Measurements from ENCODE around the gene WDR3.

Gene WDR3

GRCh38 chr1:117929343-117930172 lies at the start of gene WDR3, which contains the start of gene GDAP2:
TSS of gene WDR3 (plus strand) at chr1:117929739. CDS start at chr1:117933320, 3,581 bp downstream.
TSS of gene GDAP2 (minus strand) at chr1:117929621. CDS start at chr1:117920357, 9,264 bp downstream.
- H3K9ac ChIP-seq (ENCODE audit: low read length in 2 of 2): peak within 1 kb of the TSS; percentile 78 to 86
- peak within 1 kb of the TSS; percentile 58 for H3K27ac ChIP-seq (ENCODE audit: low read length)
- peaks cover 14% of the 10 kb centered on the region for H3K4me1 ChIP-seq (ENCODE audit: control insufficient read depth, insufficient read depth, low read length)
- no peaks in the 10 kb centered on the region for H3K27me3 ChIP-seq (ENCODE audit: control insufficient read depth in 1 of 2, insufficient read depth in 2 of 2, low read length in 2 of 2)
- no peaks in the 10 kb centered on the region for H3K9me3 ChIP-seq (ENCODE audit: control insufficient read depth in 2 of 2, low read length in 2 of 2)
- peaks cover 1 to 2% of the 10 kb centered on the region in 2 donors for H3K36me3 ChIP-seq (ENCODE audit: control insufficient read depth in 2 of 2, insufficient read depth in 2 of 2, low read length in 2 of 2)
- H3K4me3 ChIP-seq (ENCODE audit: low read length in 2 of 2): peak within 1 kb of the TSS; percentile 94 to 100

GRCh38 chr1:117883616-117884015 lies 45.9 kb upstream of the WDR3 start:
- Histone ChIP-seq H3K36me3 (ENCODE audit: control insufficient read depth in 2 of 2, insufficient read depth in 2 of 2, low read length in 2 of 2) (peaks cover 10 to 24% of the 10 kb centered on the region in 2 donors), H3K27me3 (ENCODE audit: control insufficient read depth in 1 of 2, insufficient read depth in 2 of 2, low read length in 2 of 2) (no peaks in the 10 kb centered on the region)

GRCh38 chr1:117886101-117886795 lies 43.3 kb upstream of the WDR3 start:
- Histone ChIP-seq H3K4me1 (ENCODE audit: control insufficient read depth, insufficient read depth, low read length) (no peaks in the 10 kb centered on the region), H3K9ac (ENCODE audit: low read length in 2 of 2) (no peak overlapping the region), H3K27ac (ENCODE audit: low read length) (no peak overlapping the region), H3K4me3 (ENCODE audit: low read length in 2 of 2) (no peak overlapping the region), H3K27me3 (ENCODE audit: control insufficient read depth in 1 of 2, insufficient read depth in 2 of 2, low read length in 2 of 2) (no peaks in the 10 kb centered on the region), H3K9me3 (ENCODE audit: control insufficient read depth in 2 of 2, low read length in 2 of 2) (no peaks in the 10 kb centered on the region), H3K36me3 (ENCODE audit: control insufficient read depth in 2 of 2, insufficient read depth in 2 of 2, low read length in 2 of 2) (peaks cover 4 to 7% of the 10 kb centered on the region in 2 donors)

More at GRCh38 chr1:117883616-117884015, 45.9 kb upstream of the WDR3 start:
- H3K27ac ChIP-seq (ENCODE audit: low read length): no peak overlapping the region
- no peaks in the 10 kb centered on the region for H3K9me3 ChIP-seq (ENCODE audit: control insufficient read depth in 2 of 2, low read length in 2 of 2)
- H3K9ac ChIP-seq (ENCODE audit: low read length in 2 of 2): no peak overlapping the region
- no peak overlapping the region for H3K4me3 ChIP-seq (ENCODE audit: low read length in 2 of 2)
- no peaks in the 10 kb centered on the region for H3K4me1 ChIP-seq (ENCODE audit: control insufficient read depth, insufficient read depth, low read length)

- Histone ChIP-seq H3K9me3 (ENCODE audit: control insufficient read depth in 2 of 2, low read length in 2 of 2) (no peaks in the 10 kb centered on the region), H3K4me3 (ENCODE audit: low read length in 2 of 2) (no peak overlapping the region), H3K4me1 (ENCODE audit: control insufficient read depth, insufficient read depth, low read length) (no peaks in the 10 kb centered on the region), H3K27me3 (ENCODE audit: control insufficient read depth in 1 of 2, insufficient read depth in 2 of 2, low read length in 2 of 2) (no peaks in the 10 kb centered on the region), H3K9ac (ENCODE audit: low read length in 2 of 2) (no peak overlapping the region), H3K36me3 (ENCODE audit: control insufficient read depth in 2 of 2, insufficient read depth in 2 of 2, low read length in 2 of 2) (no peaks in the 10 kb centered on the region), H3K27ac (ENCODE audit: low read length) (no peak overlapping the region)
Measured at GRCh38 chr1:117890452-117890851, 39.1 kb upstream of the WDR3 start.

- Histone ChIP-seq H3K36me3 (ENCODE audit: control insufficient read depth in 2 of 2, insufficient read depth in 2 of 2, low read length in 2 of 2) (peaks cover 0 to 14% of the 10 kb centered on the region in 2 donors), H3K4me1 (ENCODE audit: control insufficient read depth, insufficient read depth, low read length) (no peaks in the 10 kb centered on the region), H3K27me3 (ENCODE audit: control insufficient read depth in 1 of 2, insufficient read depth in 2 of 2, low read length in 2 of 2) (no peaks in the 10 kb centered on the region), H3K27ac (ENCODE audit: low read length) (no peak overlapping the region), H3K9ac (ENCODE audit: low read length in 2 of 2) (no peak overlapping the region), H3K9me3 (ENCODE audit: control insufficient read depth in 2 of 2, low read length in 2 of 2) (no peaks in the 10 kb centered on the region), H3K4me3 (ENCODE audit: low read length in 2 of 2) (no peak overlapping the region)
Measured at GRCh38 chr1:117892512-117892911, 37.0 kb upstream of the WDR3 start.

GRCh38 chr1:117894078-117894477 lies 35.5 kb upstream of the WDR3 start:
- Histone ChIP-seq H3K4me1 (ENCODE audit: control insufficient read depth, insufficient read depth, low read length) (no peaks in the 10 kb centered on the region), H3K36me3 (ENCODE audit: control insufficient read depth in 2 of 2, insufficient read depth in 2 of 2, low read length in 2 of 2) (peaks cover 5 to 25% of the 10 kb centered on the region in 2 donors), H3K27me3 (ENCODE audit: control insufficient read depth in 1 of 2, insufficient read depth in 2 of 2, low read length in 2 of 2) (no peaks in the 10 kb centered on the region), H3K4me3 (ENCODE audit: low read length in 2 of 2) (no peak overlapping the region), H3K9ac (ENCODE audit: low read length in 2 of 2) (no peak overlapping the region), H3K9me3 (ENCODE audit: control insufficient read depth in 2 of 2, low read length in 2 of 2) (no peaks in the 10 kb centered on the region), H3K27ac (ENCODE audit: low read length) (no peak overlapping the region)

GRCh38 chr1:117895482-117896114 lies 33.9 kb upstream of the WDR3 start:
- Histone ChIP-seq H3K27me3 (ENCODE audit: control insufficient read depth in 1 of 2, insufficient read depth in 2 of 2, low read length in 2 of 2) (no peaks in the 10 kb centered on the region), H3K4me1 (ENCODE audit: control insufficient read depth, insufficient read depth, low read length) (no peaks in the 10 kb centered on the region)

GRCh38 chr1:117897551-117897950 lies 32.0 kb upstream of the WDR3 start:
- no peaks in the 10 kb centered on the region for H3K9me3 ChIP-seq (ENCODE audit: control insufficient read depth in 2 of 2, low read length in 2 of 2)
- H3K36me3 ChIP-seq (ENCODE audit: control insufficient read depth in 2 of 2, insufficient read depth in 2 of 2, low read length in 2 of 2): peaks cover 9 to 31% of the 10 kb centered on the region in 2 donors
- no peaks in the 10 kb centered on the region for H3K4me1 ChIP-seq (ENCODE audit: control insufficient read depth, insufficient read depth, low read length)
- no peak overlapping the region for H3K27ac ChIP-seq (ENCODE audit: low read length)
- no peak overlapping the region for H3K9ac ChIP-seq (ENCODE audit: low read length in 2 of 2)
- no peaks in the 10 kb centered on the region for H3K27me3 ChIP-seq (ENCODE audit: control insufficient read depth in 1 of 2, insufficient read depth in 2 of 2, low read length in 2 of 2)
- H3K4me3 ChIP-seq (ENCODE audit: low read length in 2 of 2): no peak overlapping the region

More at GRCh38 chr1:117895482-117896114, 33.9 kb upstream of the WDR3 start:
- peaks cover 7 to 27% of the 10 kb centered on the region in 2 donors for H3K36me3 ChIP-seq (ENCODE audit: control insufficient read depth in 2 of 2, insufficient read depth in 2 of 2, low read length in 2 of 2)
- no peak overlapping the region for H3K4me3 ChIP-seq (ENCODE audit: low read length in 2 of 2)
- no peaks in the 10 kb centered on the region for H3K9me3 ChIP-seq (ENCODE audit: control insufficient read depth in 2 of 2, low read length in 2 of 2)
- no peak overlapping the region for H3K27ac ChIP-seq (ENCODE audit: low read length)
- H3K9ac ChIP-seq (ENCODE audit: low read length in 2 of 2): no peak overlapping the region

GRCh38 chr1:117899801-117900200 lies 29.7 kb upstream of the WDR3 start:
- no peaks in the 10 kb centered on the region for H3K4me1 ChIP-seq (ENCODE audit: control insufficient read depth, insufficient read depth, low read length)
- no peak overlapping the region for H3K4me3 ChIP-seq (ENCODE audit: low read length in 2 of 2)
- no peaks in the 10 kb centered on the region for H3K9me3 ChIP-seq (ENCODE audit: control insufficient read depth in 2 of 2, low read length in 2 of 2)
- no peak overlapping the region for H3K27ac ChIP-seq (ENCODE audit: low read length)
- peaks cover 17 to 36% of the 10 kb centered on the region in 2 donors for H3K36me3 ChIP-seq (ENCODE audit: control insufficient read depth in 2 of 2, insufficient read depth in 2 of 2, low read length in 2 of 2)
- no peaks in the 10 kb centered on the region for H3K27me3 ChIP-seq (ENCODE audit: control insufficient read depth in 1 of 2, insufficient read depth in 2 of 2, low read length in 2 of 2)
- no peak overlapping the region for H3K9ac ChIP-seq (ENCODE audit: low read length in 2 of 2)

GRCh38 chr1:117902944-117903343 lies 26.6 kb upstream of the WDR3 start:
- H3K27ac ChIP-seq (ENCODE audit: low read length): no peak overlapping the region
- H3K9ac ChIP-seq (ENCODE audit: low read length in 2 of 2): no peak overlapping the region
- no peak overlapping the region for H3K4me3 ChIP-seq (ENCODE audit: low read length in 2 of 2)
- no peaks in the 10 kb centered on the region for H3K9me3 ChIP-seq (ENCODE audit: control insufficient read depth in 2 of 2, low read length in 2 of 2)
- H3K36me3 ChIP-seq (ENCODE audit: control insufficient read depth in 2 of 2, insufficient read depth in 2 of 2, low read length in 2 of 2): peaks cover 22 to 38% of the 10 kb centered on the region in 2 donors
- no peaks in the 10 kb centered on the region for H3K27me3 ChIP-seq (ENCODE audit: control insufficient read depth in 1 of 2, insufficient read depth in 2 of 2, low read length in 2 of 2)
- no peaks in the 10 kb centered on the region for H3K4me1 ChIP-seq (ENCODE audit: control insufficient read depth, insufficient read depth, low read length)

Data from stomach smooth muscle (tissue), 2 donors.